ENCODE data around the gene SLC16A5. TPM values are rescaled to one million over a fixed set of nuclear protein-coding genes. Genes with fewer than 3 reads are reported as not detected.

The SLC16A5 gene
- total and polyA plus RNA-seq, 7 donors, result 1.2 to 10.7 (median 5.6) TPM

DNA sequence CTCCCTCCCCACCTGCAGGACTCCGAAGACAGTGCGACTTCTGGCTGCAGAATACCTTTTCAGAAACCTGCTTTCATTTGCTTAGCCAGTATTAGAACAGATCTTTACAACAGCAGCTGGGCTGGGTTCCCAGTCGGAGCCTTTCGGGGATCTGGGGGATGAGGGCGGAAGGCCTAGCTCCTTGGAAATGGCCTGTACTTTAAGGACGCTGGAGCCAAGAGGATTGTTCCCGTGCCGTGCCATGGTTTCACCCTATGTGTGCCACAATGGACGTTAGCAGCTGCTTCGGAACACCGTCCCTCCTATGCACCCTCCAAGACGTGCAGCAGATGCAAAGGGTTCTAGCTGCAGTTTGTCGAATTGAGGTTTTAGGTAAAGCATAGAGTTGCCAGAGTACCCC lies 24.6 kb upstream of the SLC16A5 start:
- 86 to 90% (median 88%) methylated on average over 13 of the region's 13 CpGs for WGBS, 3 donors
- TF ChIP-seq CTCF (IDR thresholded peaks at IDR 0.05), result no peak
- H3K36me3 ChIP-seq (ENCODE audit: insufficient read depth in 1 of 2, low read depth in 1 of 2), result peaks cover 3 to 50% of the 10 kb centered on the region in 2 donors
- no peak for DNase-seq
- no peak for ATAC-seq
- H3K4me3 ChIP-seq, result no peak overlapping the region
- no peak overlapping the region for H3K27ac ChIP-seq
- H3K4me1 ChIP-seq, result peaks cover 10% of the 10 kb centered on the region
- no peaks in the 10 kb centered on the region for H3K9me3 ChIP-seq
- intact Hi-C loops (cut with DNase I), result no loop called here
- no peaks in the 10 kb centered on the region for H3K27me3 ChIP-seq (ENCODE audit: insufficient read depth in 3 of 3, low read length in 2 of 3)

DNA sequence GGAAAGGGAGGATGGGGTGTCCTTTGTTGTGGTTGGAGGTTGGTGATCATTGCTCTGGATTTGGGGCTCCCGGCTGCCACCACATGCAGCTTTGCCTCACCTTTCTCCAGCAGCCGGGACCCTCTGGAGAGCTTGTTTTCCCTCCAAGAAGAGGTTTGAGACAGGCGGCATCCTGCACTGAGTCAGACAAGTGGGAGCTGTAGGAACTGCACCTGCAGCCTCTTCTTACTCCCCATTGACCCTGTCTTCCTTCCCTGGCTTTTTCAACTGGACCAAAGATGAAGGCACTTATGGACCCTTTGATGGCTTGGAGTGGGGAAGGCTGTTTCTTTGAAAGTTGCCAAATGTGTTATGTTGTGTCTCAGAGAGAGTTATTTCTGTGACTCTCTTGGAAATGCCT lies 24.1 kb upstream of the SLC16A5 start:
- no peak for DNase-seq
- Histone ChIP-seq H3K4me1 (peaks cover 10% of the 10 kb centered on the region), H3K4me3 (no peak overlapping the region), H3K9me3 (no peaks in the 10 kb centered on the region), H3K27me3 (ENCODE audit: insufficient read depth in 3 of 3, low read length in 2 of 3) (no peaks in the 10 kb centered on the region), H3K27ac (no peak overlapping the region), H3K36me3 (ENCODE audit: insufficient read depth in 1 of 2, low read depth in 1 of 2) (peaks cover 3 to 50% of the 10 kb centered on the region in 2 donors)
- 77 to 96% (median 96%) methylated on average over 3 of the region's 3 CpGs for WGBS, 3 donors
- intact Hi-C loops (cut with DNase I), result no loop called here
- ATAC-seq, result no peak
- no peak for TF ChIP-seq CTCF (IDR thresholded peaks at IDR 0.05)

DNA sequence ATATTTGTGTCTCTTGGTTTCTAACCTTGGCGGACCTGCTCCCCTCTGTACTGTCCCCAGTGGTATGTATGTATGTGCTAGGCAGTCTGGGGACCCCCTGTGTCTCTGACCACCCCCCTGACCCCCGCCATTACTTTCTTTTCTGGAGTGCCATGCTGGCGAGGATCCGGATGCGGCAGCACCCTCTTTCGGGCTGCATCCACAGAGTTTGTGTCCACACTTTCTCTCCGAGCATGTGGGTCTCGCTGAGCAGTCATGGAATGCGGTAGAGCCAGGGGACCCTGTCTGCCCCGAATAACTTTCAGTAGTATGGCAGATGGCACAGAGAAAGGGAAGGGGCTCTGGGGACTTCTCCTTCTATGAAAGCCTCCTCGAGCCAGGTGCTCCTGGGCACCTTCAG lies 23.7 kb upstream of the SLC16A5 start:
- no peaks in the 10 kb centered on the region for H3K9me3 ChIP-seq
- H3K4me1 ChIP-seq, result peaks cover 10% of the 10 kb centered on the region
- DNase-seq (no peak), ATAC-seq (no peak)
- peaks cover 3 to 50% of the 10 kb centered on the region in 2 donors for H3K36me3 ChIP-seq (ENCODE audit: insufficient read depth in 1 of 2, low read depth in 1 of 2)
- TF ChIP-seq CTCF (IDR thresholded peaks at IDR 0.05), result no peak
- no peak overlapping the region for H3K4me3 ChIP-seq
- WGBS, 3 donors, result 92 to 94% (median 93%) methylated on average over 11 of the region's 11 CpGs
- no peaks in the 10 kb centered on the region for H3K27me3 ChIP-seq (ENCODE audit: insufficient read depth in 3 of 3, low read length in 2 of 3)
- H3K27ac ChIP-seq, result no peak overlapping the region
- intact Hi-C loops (cut with DNase I), result no loop called here

GRCh38 chr17:75064460-75064859 lies 23.3 kb upstream of the SLC16A5 start:
- ATAC-seq, result no peak
- Histone ChIP-seq H3K4me1 (peaks cover 8% of the 10 kb centered on the region), H3K4me3 (no peak overlapping the region), H3K27ac (no peak overlapping the region), H3K36me3 (ENCODE audit: insufficient read depth in 1 of 2, low read depth in 1 of 2) (peaks cover 3 to 48% of the 10 kb centered on the region in 2 donors), H3K9me3 (no peaks in the 10 kb centered on the region), H3K27me3 (ENCODE audit: insufficient read depth in 3 of 3, low read length in 2 of 3) (no peaks in the 10 kb centered on the region)
- no peak for DNase-seq
- 86 to 91% (median 90%) methylated on average over 8 of the region's 8 CpGs for WGBS, 3 donors
- intact Hi-C loops (cut with DNase I), result no loop called here
- no peak for TF ChIP-seq CTCF (IDR thresholded peaks at IDR 0.05)

DNA sequence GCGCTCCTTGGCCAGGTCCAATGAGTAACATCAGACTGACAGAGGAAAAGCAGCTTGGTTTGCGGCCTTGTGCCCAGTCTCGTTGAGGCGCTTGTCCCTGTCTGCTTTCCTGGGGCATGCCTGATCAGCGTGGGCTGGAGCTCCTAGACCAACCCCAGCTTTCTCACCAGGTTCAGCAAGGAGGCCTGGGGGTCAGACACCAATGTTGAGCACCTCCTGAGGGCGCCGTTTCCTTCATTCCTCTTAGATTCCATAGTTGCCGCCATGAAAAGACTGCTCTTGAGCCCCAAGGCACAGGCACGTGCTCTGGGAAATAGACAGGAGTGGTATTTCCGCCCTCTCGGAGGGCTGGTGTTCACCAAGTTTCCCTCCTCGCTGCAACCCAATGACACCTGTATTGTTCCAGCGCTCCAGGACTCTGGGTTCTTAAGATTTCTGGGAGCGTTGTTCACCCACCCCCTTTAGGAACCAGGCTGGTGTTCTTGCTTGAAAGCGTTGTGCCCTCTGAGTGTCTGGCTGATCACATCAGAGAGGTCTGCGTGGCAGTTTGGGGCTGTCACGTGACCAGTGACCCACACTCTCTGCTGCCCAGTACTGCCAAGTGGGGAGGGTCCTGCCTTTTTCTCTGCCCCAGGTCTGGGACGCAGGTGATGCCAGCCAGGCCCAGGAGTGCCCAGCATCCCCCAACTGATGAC lies 22.7 kb upstream of the SLC16A5 start:
- Histone ChIP-seq H3K27me3 (ENCODE audit: insufficient read depth in 3 of 3, low read length in 2 of 3) (no peaks in the 10 kb centered on the region), H3K4me1 (peaks cover 2% of the 10 kb centered on the region), H3K36me3 (ENCODE audit: insufficient read depth in 1 of 2, low read depth in 1 of 2) (peaks cover 3 to 45% of the 10 kb centered on the region in 2 donors), H3K9me3 (no peaks in the 10 kb centered on the region), H3K27ac (no peak overlapping the region), H3K4me3 (no peak overlapping the region)
- WGBS, 3 donors, result 95 to 97% (median 96%) methylated on average over 18 of the region's 18 CpGs
- TF ChIP-seq CTCF (IDR thresholded peaks at IDR 0.05), result no peak
- DNase-seq (no peak), ATAC-seq (no peak)
- intact Hi-C loops (cut with DNase I), result no loop called here
